Neural progenitor cell (in vitro differentiated cells): Measurements from ENCODE around the gene RLF. TPM values are rescaled to one million over a fixed set of nuclear protein-coding genes. Genes with fewer than 3 reads are reported as not detected.

Experiments
- DNase-seq: peaks from one replicate; pipeline ENCODE4 v3.0.0-alpha.2; 2016; ENCODE audit warnings: low spot score
- H2AFZ ChIP-seq: fragments of 200-600 bp; sonication (generic); replicated peaks from 2 replicates; pipeline ENCODE4 v1.6.1; 2016; ENCODE audit warnings: antibody characterized with exemption
- H3F3A ChIP-seq: fragments of 200-600 bp; sonication (generic); 2 replicates; pipeline ENCODE4 v1.6.1; 2016; ENCODE audit warnings: antibody characterized with exemption, low read depth
- H3K27ac ChIP-seq: fragments of 200-600 bp; sonication (generic); 2 replicates; pipeline ENCODE4 v1.5.1; 2016; ENCODE audit warnings: mild to moderate bottlenecking
- H3K27me3 ChIP-seq: fragments of 200-600 bp; sonication (generic); 2 replicates; pipeline ENCODE4 v1.6.1; 2016; ENCODE audit warnings: mild to moderate bottlenecking, moderate library complexity
- H3K36me3 ChIP-seq: fragments of 200-600 bp; sonication (generic); 2 replicates; pipeline ENCODE4 v1.5.1; 2016
- H3K4me1 ChIP-seq: fragments of 200-600 bp; sonication (generic); 2 replicates; pipeline ENCODE4 v1.6.1; 2016; ENCODE audit warnings: mixed run types
- H3K4me2 ChIP-seq: fragments of 200-600 bp; sonication (generic); 2 replicates; pipeline ENCODE4 v1.6.1; 2016
- H3K4me3 ChIP-seq: fragments of 200-600 bp; sonication (generic); 2 replicates; pipeline ENCODE4 v1.5.1; 2016
- H3K79me2 ChIP-seq: fragments of 200-600 bp; sonication (generic); 2 replicates; pipeline ENCODE4 v1.6.1; 2016; ENCODE audit warnings: low read depth
- H3K9ac ChIP-seq: fragments of 200-600 bp; sonication (generic); 2 replicates; pipeline ENCODE4 v1.6.1; 2016
- H3K9me3 ChIP-seq: fragments of 200-600 bp; sonication (generic); 2 replicates; pipeline ENCODE4 v1.5.1; 2016; ENCODE audit warnings: low read depth
- H4K20me1 ChIP-seq: fragments of 200-600 bp; sonication (generic); 2 replicates; pipeline ENCODE4 v1.6.1; 2016; ENCODE audit warnings: low read depth
- H3K27ac Mint-ChIP-seq: 3 replicates; pipeline ENCODE4 v1.8.0; 2021; ENCODE audit warnings: mixed read lengths
- H3K27me3 Mint-ChIP-seq: 2 replicates; pipeline ENCODE4 v1.8.0; 2022; ENCODE audit warnings: low read depth, mild to moderate bottlenecking, inconsistent platforms, moderate library complexity, mixed read lengths; ENCODE audit not compliant: insufficient read depth
- H3K36me3 Mint-ChIP-seq: 3 replicates; pipeline ENCODE4 v1.8.0; 2021; ENCODE audit warnings: mixed read lengths
- H3K4me1 Mint-ChIP-seq: 3 replicates; pipeline ENCODE4 v1.8.0; 2021; ENCODE audit warnings: mixed read lengths
- H3K4me3 Mint-ChIP-seq: 3 replicates; pipeline ENCODE4 v1.8.0; 2021; ENCODE audit warnings: mild to moderate bottlenecking, moderate library complexity, mixed read lengths
- H3K9me3 Mint-ChIP-seq: 3 replicates; pipeline ENCODE4 v1.8.0; 2020; ENCODE audit warnings: mixed read lengths
- EZH2 ChIP-seq: fragments of 200-600 bp; sonication (generic); IDR thresholded peaks from 2 replicates; pipeline ENCODE4 v1.6.1; 2017; ENCODE audit warnings: antibody characterized with exemption, mild to moderate bottlenecking, moderate library complexity
- EZH2phosphoT487 ChIP-seq: fragments of 200-600 bp; sonication (generic); IDR thresholded peaks from 2 replicates; pipeline ENCODE4 v1.6.1; 2017; ENCODE audit warnings: antibody characterized with exemption
- total RNA-seq: library from RNA; depleted of rRNA; stranded (reverse); fragments of >200 nt; gene quantifications from 2 replicates; pipeline ENCODE4 v1.2.3, GENCODE V29; 2015; ENCODE audit warnings: low replicate concordance
- TF ChIP-seq, protein P1 (sequence below): fragments of 200-600 bp; sonication (generic); IDR thresholded peaks from 2 replicates; pipeline ENCODE4 v1.5.1; 2017; ENCODE audit warnings: antibody characterized with exemption, mild to moderate bottlenecking

RLF gene
- total RNA-seq, 1 donor from 2014 or later: 72.7 TPM

DNA sequence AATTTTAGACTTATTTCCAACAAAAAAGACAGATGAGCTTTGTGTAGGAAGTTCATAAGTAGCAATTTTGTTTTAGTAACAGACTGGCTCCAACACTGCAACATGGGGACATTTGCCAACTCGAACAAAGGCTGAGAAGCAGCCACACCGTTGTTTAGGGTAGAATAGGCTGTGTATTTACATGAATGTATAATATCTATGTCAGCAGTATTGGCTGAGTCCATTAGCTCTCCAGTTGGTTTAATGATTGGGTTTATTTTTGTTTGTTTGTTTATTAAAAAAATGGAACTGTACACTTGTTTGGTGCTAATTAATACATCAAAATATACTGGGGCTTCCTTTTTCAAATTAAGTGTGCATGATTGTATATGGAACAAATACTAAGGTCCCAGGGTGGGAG lies 79.2 kb downstream of the RLF start:
- Histone ChIP-seq H3K36me3 (peaks cover 32% of the 10 kb centered on the region), H3K4me3 (no peak overlapping the region), H3K27me3 (no peaks in the 10 kb centered on the region), H3F3A (peaks cover 15% of the 10 kb centered on the region), H3K9me3 (no peaks in the 10 kb centered on the region), H3K27ac (no peak overlapping the region), H2AFZ (no peak overlapping the region), H4K20me1 (peaks cover 12% of the 10 kb centered on the region), H3K4me2 (no peak overlapping the region), H3K4me1 (no peaks in the 10 kb centered on the region), H3K79me2 (no peaks in the 10 kb centered on the region), H3K9ac (no peak overlapping the region)
- no peaks in the 10 kb centered on the region for H3K27me3 Mint-ChIP-seq
- no peak for DNase-seq
- H3K4me1 Mint-ChIP-seq: no peaks in the 10 kb centered on the region
- H3K9me3 Mint-ChIP-seq: no peaks in the 10 kb centered on the region
- no peak overlapping the region for H3K27ac Mint-ChIP-seq
- TF ChIP-seq, protein P1, sequence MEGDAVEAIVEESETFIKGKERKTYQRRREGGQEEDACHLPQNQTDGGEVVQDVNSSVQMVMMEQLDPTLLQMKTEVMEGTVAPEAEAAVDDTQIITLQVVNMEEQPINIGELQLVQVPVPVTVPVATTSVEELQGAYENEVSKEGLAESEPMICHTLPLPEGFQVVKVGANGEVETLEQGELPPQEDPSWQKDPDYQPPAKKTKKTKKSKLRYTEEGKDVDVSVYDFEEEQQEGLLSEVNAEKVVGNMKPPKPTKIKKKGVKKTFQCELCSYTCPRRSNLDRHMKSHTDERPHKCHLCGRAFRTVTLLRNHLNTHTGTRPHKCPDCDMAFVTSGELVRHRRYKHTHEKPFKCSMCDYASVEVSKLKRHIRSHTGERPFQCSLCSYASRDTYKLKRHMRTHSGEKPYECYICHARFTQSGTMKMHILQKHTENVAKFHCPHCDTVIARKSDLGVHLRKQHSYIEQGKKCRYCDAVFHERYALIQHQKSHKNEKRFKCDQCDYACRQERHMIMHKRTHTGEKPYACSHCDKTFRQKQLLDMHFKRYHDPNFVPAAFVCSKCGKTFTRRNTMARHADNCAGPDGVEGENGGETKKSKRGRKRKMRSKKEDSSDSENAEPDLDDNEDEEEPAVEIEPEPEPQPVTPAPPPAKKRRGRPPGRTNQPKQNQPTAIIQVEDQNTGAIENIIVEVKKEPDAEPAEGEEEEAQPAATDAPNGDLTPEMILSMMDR: no peak
- no peak for TF ChIP-seq EZH2phosphoT487
- TF ChIP-seq EZH2: no peak
- no peak overlapping the region for H3K4me3 Mint-ChIP-seq
- peaks cover 31% of the 10 kb centered on the region for H3K36me3 Mint-ChIP-seq

DNA sequence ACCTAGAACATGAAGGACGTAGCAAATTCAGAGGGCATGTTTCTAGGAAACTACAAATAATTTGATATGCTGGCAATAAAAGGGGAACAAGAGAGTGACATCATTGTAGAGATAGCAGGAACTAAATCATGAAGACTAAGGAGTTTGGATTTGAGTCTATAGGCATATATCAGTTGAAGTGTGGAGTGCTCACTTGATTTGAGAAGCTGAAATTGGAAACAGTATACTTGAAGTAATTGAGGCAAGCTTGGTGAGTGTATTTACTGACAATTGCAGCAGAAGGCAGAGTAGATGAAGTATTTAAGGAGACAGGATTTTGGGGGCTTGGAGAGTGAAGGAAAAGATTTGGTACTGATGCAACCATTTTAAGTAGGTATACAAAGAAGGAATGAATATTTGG lies 80.2 kb downstream of the RLF start:
- no peaks in the 10 kb centered on the region for H3K27me3 Mint-ChIP-seq
- no peak for DNase-seq
- H3K9me3 Mint-ChIP-seq: no peaks in the 10 kb centered on the region
- Histone ChIP-seq H3F3A (peaks cover 15% of the 10 kb centered on the region), H3K36me3 (peaks cover 22% of the 10 kb centered on the region), H3K79me2 (no peaks in the 10 kb centered on the region), H3K4me3 (no peak overlapping the region), H3K27me3 (no peaks in the 10 kb centered on the region), H2AFZ (no peak overlapping the region), H4K20me1 (peaks cover 12% of the 10 kb centered on the region), H3K9me3 (no peaks in the 10 kb centered on the region), H3K4me2 (no peak overlapping the region), H3K4me1 (no peaks in the 10 kb centered on the region), H3K9ac (no peak overlapping the region), H3K27ac (no peak overlapping the region)
- peaks cover 23% of the 10 kb centered on the region for H3K36me3 Mint-ChIP-seq
- TF ChIP-seq EZH2: no peak
- no peak for TF ChIP-seq EZH2phosphoT487
- TF ChIP-seq, protein P1: no peak
- H3K4me3 Mint-ChIP-seq: no peak overlapping the region
- no peak overlapping the region for H3K27ac Mint-ChIP-seq
- H3K4me1 Mint-ChIP-seq: no peaks in the 10 kb centered on the region

DNA sequence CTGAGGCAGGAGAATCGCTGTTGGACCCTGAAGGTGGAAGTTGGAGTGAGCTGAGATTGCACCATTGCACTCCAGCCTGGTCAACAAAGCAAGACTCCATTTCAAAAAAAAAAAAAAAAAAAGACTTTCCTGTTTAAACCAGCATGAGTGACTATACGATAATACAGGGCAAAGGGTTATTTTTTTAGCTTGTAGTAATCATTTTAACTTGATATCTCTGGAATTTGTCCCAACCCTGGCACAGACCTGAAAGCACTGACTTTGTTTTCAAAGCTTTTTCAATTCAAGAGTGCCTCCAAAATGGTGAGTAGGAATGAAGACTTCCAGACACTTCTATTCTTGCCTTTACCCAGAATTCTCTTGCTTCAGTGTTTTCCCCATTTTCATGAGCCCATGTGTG lies 82.2 kb downstream of the RLF start:
- peaks cover 15% of the 10 kb centered on the region for H3F3A ChIP-seq
- Mint-ChIP-seq H3K4me3 (no peak overlapping the region), H3K27me3 (no peaks in the 10 kb centered on the region), H3K27ac (no peak overlapping the region), H3K4me1 (no peaks in the 10 kb centered on the region), H3K36me3 (peaks cover 5% of the 10 kb centered on the region), H3K9me3 (no peaks in the 10 kb centered on the region)
- DNase-seq: no peak
- no peaks in the 10 kb centered on the region for H3K79me2 ChIP-seq
- H3K9me3 ChIP-seq: no peaks in the 10 kb centered on the region
- no peak overlapping the region for H3K27ac ChIP-seq
- peaks cover 4% of the 10 kb centered on the region for H3K36me3 ChIP-seq
- no peak overlapping the region for H3K4me3 ChIP-seq
- no peaks in the 10 kb centered on the region for H3K27me3 ChIP-seq
- no peak overlapping the region for H2AFZ ChIP-seq
- H3K4me2 ChIP-seq: no peak overlapping the region
- TF ChIP-seq EZH2 (no peak), EZH2phosphoT487 (no peak)
- TF ChIP-seq, protein P1: no peak
- peaks cover 3% of the 10 kb centered on the region for H4K20me1 ChIP-seq
- no peak overlapping the region for H3K9ac ChIP-seq
- no peaks in the 10 kb centered on the region for H3K4me1 ChIP-seq
